Activated T-helper 1 cell treated with anti-CD3 and anti-CD28 coated beads, Interleukin-12 subunit alpha, Interleukin-12 subunit beta, Interleukin-2, Interleukin-4 antibody, amounts not matched to agents 30 ng/mL and 10 ng/mL and 1 ng/mL, durations not matched to agents 14 hours and 24 hours and 36 hours (primary cell): ENCODE measurements around the gene SELENOF. TPM values are rescaled to one million over a fixed set of nuclear protein-coding genes. Genes with fewer than 3 reads are reported as not detected.

Source experiments
- DNase-seq: peaks from one replicate; pipeline ENCODE4 v3.0.0; 2021; ENCODE audit warnings: low spot score
- H3K27ac Mint-ChIP-seq: one replicate; pipeline ENCODE4 v1.8.0; 2021; ENCODE audit warnings: mild to moderate bottlenecking, mixed read lengths
- H3K27me3 Mint-ChIP-seq: one replicate; pipeline ENCODE4 v1.8.0; 2022; ENCODE audit warnings: mild to moderate bottlenecking, moderate library complexity, mixed read lengths; ENCODE audit not compliant: insufficient read depth
- H3K36me3 Mint-ChIP-seq: one replicate; pipeline ENCODE4 v1.8.0; 2021; ENCODE audit warnings: low read depth, mixed read lengths
- H3K4me1 Mint-ChIP-seq: one replicate; pipeline ENCODE4 v1.8.0; 2021; ENCODE audit warnings: low read depth, mixed read lengths
- H3K4me3 Mint-ChIP-seq: one replicate; pipeline ENCODE4 v1.8.0; 2021; ENCODE audit warnings: mild to moderate bottlenecking, moderate library complexity, mixed read lengths
- H3K9me3 Mint-ChIP-seq: one replicate; pipeline ENCODE4 v1.8.0; 2021; ENCODE audit warnings: mixed read lengths
- intact Hi-C: fragments of 100-400 bp; cut with micrococcal nuclease; formaldehyde crosslinking; loops from one replicate; pipeline ENCODE4 v1.15.1; 2024
- total RNA-seq: library from RNA; stranded (reverse); gene quantifications from 2 replicates; pipeline ENCODE4 v1.2.3, GENCODE V29; 2022

Gene SELENOF
- total RNA-seq, result 174 and 198 TPM in 2 replicates

DNA sequence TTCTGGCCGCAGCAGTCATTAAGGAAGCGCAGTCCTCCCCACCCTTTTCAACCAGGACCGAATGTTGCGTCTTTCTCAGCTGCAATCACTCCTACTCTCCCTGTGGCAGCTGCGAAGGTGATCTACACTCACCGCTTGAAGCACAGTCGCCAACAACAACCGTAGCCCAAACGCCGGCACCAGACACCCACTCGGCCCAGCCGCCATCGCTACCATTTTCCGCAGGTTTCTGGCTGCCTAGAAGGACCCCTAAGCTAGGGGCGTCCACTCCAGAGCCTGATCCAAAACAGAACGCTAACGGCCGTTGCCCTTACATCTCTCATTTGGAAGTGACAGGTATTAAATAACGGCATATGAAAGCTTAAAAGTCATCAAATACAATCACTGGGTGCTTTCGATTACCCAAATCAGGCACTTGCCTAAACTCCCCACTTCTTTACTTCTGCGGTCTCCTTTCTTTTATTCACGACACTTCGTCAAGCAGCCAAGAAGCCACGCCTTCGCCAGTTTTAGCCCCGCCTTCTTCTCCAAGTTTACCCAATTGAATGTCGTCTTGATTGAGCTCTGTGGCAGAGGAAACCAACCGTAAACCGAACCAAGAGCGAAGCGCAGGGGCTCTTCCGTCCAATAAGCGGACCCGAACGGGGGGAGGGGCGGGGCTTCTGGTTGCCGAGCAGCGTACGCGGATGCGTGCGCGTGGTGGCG, at the start of gene SELENOF:
Gene SELENOF, minus strand, starts transcription at position 231 of the 705 bp plus-strand sequence. Its CDS starts 15 bp downstream, at position 216.
- H3K4me3 Mint-ChIP-seq, result no peak within 1 kb of the TSS
- peaks cover 26% of the 10 kb centered on the region for H3K36me3 Mint-ChIP-seq
- H3K9me3 Mint-ChIP-seq, result no peaks in the 10 kb centered on the region
- intact Hi-C loops, result loop anchor here (1.0 to 5.0 kb wide), 10 partner anchors 43 to 1977 kb away; partner anchors contain the start of genes BCL10, GTF2B, LMO4 and ODF2L
- H3K27ac Mint-ChIP-seq, result no peak within 1 kb of the TSS
- DNase-seq, result peak; percentile 98
- H3K27me3 Mint-ChIP-seq, result no peaks in the 10 kb centered on the region
- peaks cover 38% of the 10 kb centered on the region for H3K4me1 Mint-ChIP-seq

DNA sequence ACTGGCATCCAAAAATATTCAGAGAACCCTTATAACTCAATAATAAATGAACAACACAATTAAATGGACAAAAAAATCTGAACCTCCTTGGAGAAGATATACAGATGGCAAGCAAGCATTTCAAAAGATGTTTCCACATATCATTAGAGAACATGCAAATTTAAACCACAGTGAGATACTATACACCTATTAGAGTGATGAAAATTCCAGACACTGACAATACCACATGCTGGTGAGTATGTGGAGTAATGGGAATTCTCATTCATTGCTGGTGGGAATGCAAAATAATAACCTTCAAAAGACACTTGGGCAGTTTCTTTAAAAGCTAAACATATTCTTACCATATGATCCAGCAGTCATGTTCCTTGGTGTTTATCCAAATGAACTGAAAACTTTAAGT, 46.6 kb upstream of the SELENOF start:
- H3K9me3 Mint-ChIP-seq, result no peaks in the 10 kb centered on the region
- intact Hi-C loops, result no loop called here
- no peaks in the 10 kb centered on the region for H3K27me3 Mint-ChIP-seq
- H3K27ac Mint-ChIP-seq, result no peak overlapping the region
- DNase-seq, result no peak
- H3K4me3 Mint-ChIP-seq, result no peak overlapping the region
- no peaks in the 10 kb centered on the region for H3K36me3 Mint-ChIP-seq
- H3K4me1 Mint-ChIP-seq, result no peaks in the 10 kb centered on the region

DNA sequence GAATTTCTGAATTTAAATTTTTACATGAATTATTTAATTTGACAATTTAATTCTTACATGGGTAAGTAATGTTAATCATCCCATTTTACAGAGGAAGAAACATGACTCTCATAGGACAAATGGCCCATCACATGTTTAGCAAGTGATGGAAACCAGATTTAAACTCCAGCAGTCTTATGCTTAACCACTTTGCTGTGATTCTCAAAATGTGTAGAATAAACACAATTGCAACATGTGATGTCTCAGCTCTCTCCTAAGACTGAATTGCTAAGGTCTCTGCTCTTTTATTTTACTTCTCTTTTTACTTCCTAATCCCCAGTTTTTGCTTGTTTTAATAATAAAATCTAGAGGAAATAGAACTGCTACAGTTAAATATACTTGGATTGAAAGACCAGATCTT, 43.3 kb upstream of the SELENOF start:
- no peaks in the 10 kb centered on the region for H3K36me3 Mint-ChIP-seq
- no peaks in the 10 kb centered on the region for H3K27me3 Mint-ChIP-seq
- no peaks in the 10 kb centered on the region for H3K9me3 Mint-ChIP-seq
- H3K4me1 Mint-ChIP-seq, result no peaks in the 10 kb centered on the region
- H3K27ac Mint-ChIP-seq, result no peak overlapping the region
- DNase-seq, result no peak
- H3K4me3 Mint-ChIP-seq, result no peak overlapping the region
- intact Hi-C loops, result loop anchor here (2.0 kb wide), 1 partner anchor 42 kb away; the partner anchor contains the start of genes HS2ST1 and SELENOF

DNA sequence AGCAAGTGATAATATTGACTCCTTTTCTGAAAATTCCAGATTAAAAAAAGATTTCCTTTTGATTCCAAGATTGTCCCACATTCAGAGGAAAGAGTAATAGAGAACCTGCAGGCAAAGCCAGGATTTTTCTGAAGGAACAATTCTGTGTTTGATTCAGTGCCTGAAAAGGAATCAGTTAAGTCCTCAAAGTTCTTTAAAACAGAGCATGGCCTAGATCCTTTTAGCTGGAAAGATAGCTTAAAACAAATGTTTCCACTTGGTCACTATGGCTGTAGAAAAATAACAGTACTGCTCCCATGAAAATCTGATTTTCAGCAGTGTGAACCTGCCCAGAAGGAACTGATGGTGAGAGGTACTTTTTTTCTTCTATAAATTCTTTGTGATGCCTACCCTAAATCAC, 42.3 kb upstream of the SELENOF start:
- H3K27ac Mint-ChIP-seq, result no peak overlapping the region
- no peaks in the 10 kb centered on the region for H3K9me3 Mint-ChIP-seq
- no peak overlapping the region for H3K4me3 Mint-ChIP-seq
- H3K4me1 Mint-ChIP-seq, result no peaks in the 10 kb centered on the region
- intact Hi-C loops, result loop anchor here (2.0 kb wide), 1 partner anchor 41 kb away; the partner anchor contains the start of genes HS2ST1 and SELENOF
- no peaks in the 10 kb centered on the region for H3K36me3 Mint-ChIP-seq
- DNase-seq, result no peak
- H3K27me3 Mint-ChIP-seq, result no peaks in the 10 kb centered on the region

DNA sequence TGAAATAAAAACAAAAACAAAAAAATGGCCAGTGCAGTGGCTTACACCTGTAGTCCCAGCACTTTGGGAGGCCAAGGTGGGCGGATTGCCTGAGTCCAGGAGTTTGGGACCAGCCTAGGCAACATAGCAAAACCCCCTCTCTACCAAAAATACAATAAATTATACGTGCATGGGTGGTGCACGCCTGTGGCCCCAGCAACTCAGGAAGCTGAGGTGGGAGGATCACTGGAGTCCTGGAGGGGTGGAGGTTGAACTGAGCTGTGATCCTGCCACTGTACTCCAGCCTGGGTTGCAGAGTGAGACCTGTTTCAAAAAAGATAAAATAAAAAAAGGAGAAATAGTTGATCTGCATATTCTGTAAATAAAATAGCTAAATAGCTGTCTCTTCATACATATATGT, 41.8 kb upstream of the SELENOF start:
- DNase-seq, result no peak
- intact Hi-C loops, result loop anchor here (2.0 kb wide), 1 partner anchor 41 kb away; the partner anchor contains the start of genes HS2ST1 and SELENOF

DNA sequence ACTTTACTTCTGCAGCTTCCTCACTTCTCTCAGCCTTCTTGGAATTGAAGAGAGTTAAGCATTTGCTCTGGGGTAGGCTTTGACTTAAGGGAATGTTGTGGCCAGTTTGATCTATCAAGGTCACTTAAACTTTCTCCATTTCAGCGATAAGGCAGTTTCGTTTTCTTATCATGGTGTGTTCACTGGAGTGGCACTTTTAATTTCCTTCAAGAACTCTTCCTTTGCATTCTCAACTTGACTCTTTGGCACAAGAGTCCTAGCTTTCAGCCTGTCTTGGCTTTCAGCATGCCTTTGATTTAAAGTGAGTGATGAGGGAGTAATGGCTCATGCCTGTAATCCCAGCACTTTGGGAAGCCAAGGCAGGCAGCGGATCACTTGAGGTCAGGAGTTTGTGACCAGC, 39.2 kb upstream of the SELENOF start:
- no peaks in the 10 kb centered on the region for H3K4me1 Mint-ChIP-seq
- no peaks in the 10 kb centered on the region for H3K36me3 Mint-ChIP-seq
- intact Hi-C loops, result no loop called here
- H3K9me3 Mint-ChIP-seq, result no peaks in the 10 kb centered on the region
- no peaks in the 10 kb centered on the region for H3K27me3 Mint-ChIP-seq
- DNase-seq, result no peak
- H3K27ac Mint-ChIP-seq, result no peak overlapping the region
- no peak overlapping the region for H3K4me3 Mint-ChIP-seq

More for the DNA sequence above, 41.8 kb upstream of the SELENOF start:
- Mint-ChIP-seq H3K4me3 (no peak overlapping the region), H3K27ac (no peak overlapping the region), H3K36me3 (no peaks in the 10 kb centered on the region), H3K4me1 (no peaks in the 10 kb centered on the region), H3K9me3 (no peaks in the 10 kb centered on the region), H3K27me3 (no peaks in the 10 kb centered on the region)

DNA sequence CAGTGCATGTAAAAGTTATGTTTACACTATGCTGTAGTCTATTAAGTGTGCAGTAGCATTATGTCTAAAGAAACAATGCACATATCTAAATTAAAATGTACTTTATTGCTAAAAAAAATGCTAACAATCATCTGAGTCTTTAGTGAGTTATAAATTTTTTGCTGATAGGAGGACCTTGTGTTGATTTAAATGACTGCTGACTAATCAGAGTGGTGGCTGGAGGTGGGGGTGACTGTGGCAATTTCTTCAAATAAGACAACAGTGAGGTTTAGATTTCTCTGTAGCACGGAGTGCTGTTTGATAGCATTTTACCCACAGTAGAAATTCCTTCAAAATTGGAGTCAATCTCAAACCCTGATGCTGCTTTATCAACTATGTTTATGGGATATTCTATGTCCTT, 37.5 kb upstream of the SELENOF start:
- H3K36me3 Mint-ChIP-seq, result no peaks in the 10 kb centered on the region

DNA sequence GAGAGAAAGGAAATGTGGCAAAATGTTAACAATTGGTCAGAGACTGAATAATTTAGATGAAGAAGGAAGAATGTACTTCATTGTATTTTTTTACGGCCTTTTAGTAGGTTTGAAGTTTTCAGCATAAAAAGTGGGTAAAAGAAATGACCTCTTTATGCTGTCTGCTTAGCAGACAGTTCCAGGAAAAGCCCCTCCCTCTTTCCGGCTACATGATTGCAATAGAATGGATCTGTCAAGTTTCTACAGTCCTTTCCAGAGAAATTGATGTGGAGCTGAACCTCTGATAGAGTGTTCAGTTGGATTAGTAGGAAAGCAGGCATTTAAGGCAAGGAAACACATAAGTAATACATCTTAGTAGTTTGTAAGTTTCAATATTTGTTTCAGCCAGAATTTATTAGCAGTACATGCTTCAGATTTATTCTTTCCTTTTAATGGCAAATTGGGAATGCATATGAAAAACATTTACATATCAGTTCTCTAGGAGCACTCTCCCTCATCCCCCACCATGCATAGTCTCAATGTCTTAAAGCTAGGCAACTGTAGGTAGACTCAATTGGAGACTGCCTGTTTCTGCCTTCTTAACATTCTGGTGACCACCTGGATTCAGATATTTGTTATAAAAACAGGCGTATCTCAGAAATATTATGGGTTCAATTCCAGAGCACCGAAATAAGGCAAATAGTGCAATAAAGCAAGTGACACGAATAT, 36.9 kb upstream of the SELENOF start:
- H3K9me3 Mint-ChIP-seq, result no peaks in the 10 kb centered on the region
- H3K4me3 Mint-ChIP-seq, result no peak overlapping the region
- no peaks in the 10 kb centered on the region for H3K4me1 Mint-ChIP-seq
- no peak overlapping the region for H3K27ac Mint-ChIP-seq
- DNase-seq, result no peak
- no peaks in the 10 kb centered on the region for H3K36me3 Mint-ChIP-seq
- intact Hi-C loops, result no loop called here
- no peaks in the 10 kb centered on the region for H3K27me3 Mint-ChIP-seq

More for the DNA sequence above, 37.5 kb upstream of the SELENOF start:
- no peaks in the 10 kb centered on the region for H3K27me3 Mint-ChIP-seq
- H3K4me3 Mint-ChIP-seq, result no peak overlapping the region
- no peak for DNase-seq
- H3K4me1 Mint-ChIP-seq, result no peaks in the 10 kb centered on the region
- intact Hi-C loops, result no loop called here
- H3K27ac Mint-ChIP-seq, result no peak overlapping the region
- no peaks in the 10 kb centered on the region for H3K9me3 Mint-ChIP-seq

DNA sequence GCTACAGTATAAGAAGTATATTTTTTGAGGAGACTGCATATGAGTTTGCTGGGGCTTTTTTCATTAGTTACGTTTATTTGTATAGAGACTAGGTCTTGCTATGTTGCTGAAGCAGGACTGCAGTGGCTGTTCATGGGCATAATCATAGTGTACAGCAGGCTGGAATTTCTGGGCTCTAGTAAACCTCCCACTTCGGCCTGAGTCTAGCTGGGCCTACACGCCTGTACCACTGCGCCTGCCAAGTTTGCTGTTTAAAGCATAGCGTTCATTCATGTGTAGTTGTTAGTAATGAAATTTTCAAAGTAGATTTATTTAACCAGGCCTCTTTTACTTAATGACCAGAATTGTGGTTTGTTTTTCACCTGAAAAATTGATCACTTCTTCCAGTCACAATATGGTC, 34.3 kb upstream of the SELENOF start:
- DNase-seq, result no peak
- no peaks in the 10 kb centered on the region for H3K4me1 Mint-ChIP-seq
- no peaks in the 10 kb centered on the region for H3K9me3 Mint-ChIP-seq
- H3K36me3 Mint-ChIP-seq, result no peaks in the 10 kb centered on the region
- H3K27me3 Mint-ChIP-seq, result no peaks in the 10 kb centered on the region
- H3K27ac Mint-ChIP-seq, result no peak overlapping the region
- no peak overlapping the region for H3K4me3 Mint-ChIP-seq
- intact Hi-C loops, result no loop called here

DNA sequence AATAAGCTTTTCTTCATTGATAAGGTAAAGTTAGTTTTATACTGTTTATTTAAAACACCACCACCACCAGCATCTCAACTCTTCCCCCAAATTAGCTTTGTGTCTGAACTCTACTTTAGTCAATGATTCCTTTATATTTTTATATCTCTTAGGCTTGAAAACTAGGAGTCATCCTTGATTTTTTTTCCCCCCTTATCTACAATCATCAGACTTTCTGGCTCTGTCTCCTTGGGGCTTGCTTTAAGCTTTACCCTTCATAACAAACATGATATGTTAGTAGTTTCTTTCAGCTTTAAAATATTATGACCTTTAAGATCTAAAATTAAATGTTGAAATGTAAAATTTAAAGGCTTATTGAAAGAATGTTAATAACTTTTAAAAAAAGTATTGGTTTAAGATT, 28.8 kb upstream of the SELENOF start:
- Mint-ChIP-seq H3K4me3 (no peak overlapping the region), H3K27me3 (no peaks in the 10 kb centered on the region), H3K9me3 (no peaks in the 10 kb centered on the region), H3K27ac (no peak overlapping the region), H3K4me1 (no peaks in the 10 kb centered on the region), H3K36me3 (no peaks in the 10 kb centered on the region)
- no peak for DNase-seq
- intact Hi-C loops, result no loop called here

DNA sequence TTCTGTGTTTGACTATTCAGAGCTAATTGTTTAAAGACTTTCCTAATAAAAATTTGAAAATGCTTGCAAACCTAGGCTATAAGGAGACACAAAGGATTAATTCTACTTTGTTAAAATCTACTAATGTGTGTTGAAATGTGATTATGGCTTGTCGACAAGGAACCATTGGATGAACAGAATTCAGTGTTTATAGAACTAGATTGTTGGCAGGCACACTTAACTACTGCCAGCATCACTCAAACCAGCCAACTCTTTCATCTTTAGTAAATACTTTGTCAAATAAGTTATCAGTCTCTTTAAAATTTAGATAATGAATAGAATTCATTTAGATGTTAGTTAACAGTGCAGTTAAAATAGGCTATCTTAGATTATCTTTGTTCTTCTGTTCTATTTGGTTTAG, 28.1 kb upstream of the SELENOF start:
- intact Hi-C loops, result no loop called here
- H3K27ac Mint-ChIP-seq, result no peak overlapping the region
- H3K36me3 Mint-ChIP-seq, result no peaks in the 10 kb centered on the region
- no peaks in the 10 kb centered on the region for H3K27me3 Mint-ChIP-seq
- no peak for DNase-seq
- no peaks in the 10 kb centered on the region for H3K4me1 Mint-ChIP-seq
- no peaks in the 10 kb centered on the region for H3K9me3 Mint-ChIP-seq
- H3K4me3 Mint-ChIP-seq, result no peak overlapping the region

DNA sequence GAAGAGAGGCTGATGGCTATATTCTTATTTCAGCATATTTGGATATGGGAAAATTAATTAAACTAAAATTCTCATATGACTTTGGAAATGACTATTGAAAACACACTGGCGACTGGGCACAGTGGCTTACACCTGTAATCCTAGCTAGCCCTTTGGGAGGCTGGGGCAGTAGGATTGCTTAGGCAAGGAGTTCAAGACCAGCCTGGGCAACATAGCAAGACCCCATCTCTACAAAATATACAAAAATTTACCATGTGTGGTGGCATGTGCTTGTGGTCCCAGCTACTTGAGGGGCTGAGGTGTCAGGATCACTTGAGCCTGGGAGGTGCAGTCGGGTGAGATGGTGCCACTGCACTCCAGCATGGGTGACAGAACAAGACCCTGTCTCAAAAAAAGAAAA, 26.7 kb upstream of the SELENOF start:
- Mint-ChIP-seq H3K4me1 (no peaks in the 10 kb centered on the region), H3K4me3 (no peak overlapping the region), H3K27ac (no peak overlapping the region), H3K27me3 (no peaks in the 10 kb centered on the region), H3K36me3 (no peaks in the 10 kb centered on the region), H3K9me3 (no peaks in the 10 kb centered on the region)
- no peak for DNase-seq
- intact Hi-C loops, result no loop called here

DNA sequence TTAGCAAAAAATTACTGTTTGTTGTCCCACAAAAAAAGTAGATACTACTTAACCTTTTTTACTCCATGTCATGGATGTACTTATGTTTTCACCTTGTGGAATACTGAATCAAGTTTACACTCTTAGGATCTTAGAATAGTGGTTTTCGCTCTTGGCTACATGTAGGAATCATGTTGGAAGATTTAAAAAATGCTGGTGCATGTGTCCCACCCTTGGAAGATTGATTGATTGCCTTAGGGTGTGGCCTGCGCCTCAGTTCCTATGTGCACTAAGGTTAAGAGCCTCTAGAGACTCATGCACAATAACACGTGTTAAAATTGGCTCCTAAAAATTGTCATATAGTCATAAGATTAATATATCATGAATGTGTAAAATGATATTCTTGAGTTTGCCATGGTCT, 25.5 kb upstream of the SELENOF start:
- no peaks in the 10 kb centered on the region for H3K27me3 Mint-ChIP-seq
- H3K4me1 Mint-ChIP-seq, result no peaks in the 10 kb centered on the region
- no peaks in the 10 kb centered on the region for H3K36me3 Mint-ChIP-seq
- no peaks in the 10 kb centered on the region for H3K9me3 Mint-ChIP-seq
- no peak overlapping the region for H3K27ac Mint-ChIP-seq
- H3K4me3 Mint-ChIP-seq, result no peak overlapping the region
- no peak for DNase-seq
- intact Hi-C loops, result no loop called here
